Measurements from ENCODE around the gene KRTAP5-10.
A peak's percentile ranks its signal among the peaks of the same experiment; 100 is the strongest.
"Not testable (repeated sequence)": the region's sequence is repeated elsewhere in the genome, so short reads cannot be mapped to it uniquely, and the experiment has no call there.

The KRTAP5-10 gene

GRCh38 chr11:71577469-71578004, 12.2 kb downstream of the KRTAP5-10 start:
- Histone ChIP-seq H3K4me1 (ENCODE audit: low read length) (peaks cover 5% of the 10 kb centered on the region), H3K36me3 (replicated peaks; ENCODE audit: insufficient read depth, low read length) (no peaks in the 10 kb centered on the region), H3K79me2 (ENCODE audit: low read length) (no peaks in the 10 kb centered on the region), H2AFZ (ENCODE audit: low read length) (no peak overlapping the region), H3K4me3 (ENCODE audit: low read length) (no peak overlapping the region), H4K20me1 (ENCODE audit: insufficient read depth, low read length) (no peaks in the 10 kb centered on the region), H3K9me3 (replicated peaks; ENCODE audit: insufficient read depth, low read length) (no peaks in the 10 kb centered on the region), H3F3A (ENCODE audit: insufficient read depth, low read length) (no peaks in the 10 kb centered on the region), H3K27me3 (replicated peaks; ENCODE audit: insufficient read depth, low read length) (peaks cover 40% of the 10 kb centered on the region), H3K9me2 (replicated peaks; ENCODE audit: insufficient read depth, low read length) (no peaks in the 10 kb centered on the region), H3K9ac (ENCODE audit: low read length) (no peak overlapping the region), H3K4me2 (ENCODE audit: low read depth, low read length) (no peak overlapping the region), H3K27ac (ENCODE audit: low read length) (no peak overlapping the region)
- no peak for TF ChIP-seq CTCF (IDR thresholded peaks at IDR 0.05; ENCODE audit: low read length)
- no peak for TF ChIP-seq EZH2phosphoT487 (IDR thresholded peaks at IDR 0.05; ENCODE audit: low read length)
- no peak for TF ChIP-seq EZH2 (optimal IDR thresholded peaks at IDR 0.05; ENCODE audit: low read depth, low read length)
- no peak for DNase-seq

GRCh38 chr11:71579513-71579912, 14.2 kb downstream of the KRTAP5-10 start:
- not testable (repeated sequence) for H3K79me2 ChIP-seq (ENCODE audit: low read length); H3F3A ChIP-seq (ENCODE audit: insufficient read depth, low read length); DNase-seq; H3K4me1 ChIP-seq (ENCODE audit: low read length); H3K4me3 ChIP-seq (ENCODE audit: low read length); H3K4me2 ChIP-seq (ENCODE audit: low read depth, low read length); H3K27ac ChIP-seq (ENCODE audit: low read length); H4K20me1 ChIP-seq (ENCODE audit: insufficient read depth, low read length); H3K9me2 ChIP-seq (replicated peaks; ENCODE audit: insufficient read depth, low read length); H3K9ac ChIP-seq (ENCODE audit: low read length); H3K36me3 ChIP-seq (replicated peaks; ENCODE audit: insufficient read depth, low read length); H2AFZ ChIP-seq (ENCODE audit: low read length); H3K9me3 ChIP-seq (replicated peaks; ENCODE audit: insufficient read depth, low read length)
- peaks cover 55% of the 10 kb centered on the region for H3K27me3 ChIP-seq (replicated peaks; ENCODE audit: insufficient read depth, low read length)

- no peak overlapping the region for H3K4me3 ChIP-seq (ENCODE audit: low read length)
- H3K27me3 ChIP-seq (replicated peaks; ENCODE audit: insufficient read depth, low read length), result peaks cover 48% of the 10 kb centered on the region
- H3K36me3 ChIP-seq (replicated peaks; ENCODE audit: insufficient read depth, low read length), result no peaks in the 10 kb centered on the region
- no peaks in the 10 kb centered on the region for H3K79me2 ChIP-seq (ENCODE audit: low read length)
- peak overlapping the region; percentile 52; the same call in 1 of the 2 replicates for H2AFZ ChIP-seq (ENCODE audit: low read length)
- DNase-seq, result peak; percentile 66
- H3K9me3 ChIP-seq (replicated peaks; ENCODE audit: insufficient read depth, low read length), result no peaks in the 10 kb centered on the region
- H3F3A ChIP-seq (ENCODE audit: insufficient read depth, low read length), result no peaks in the 10 kb centered on the region
- TF ChIP-seq CTCF (IDR thresholded peaks at IDR 0.05; ENCODE audit: low read length) (peak; percentile 74), EZH2phosphoT487 (IDR thresholded peaks at IDR 0.05; ENCODE audit: low read length) (no peak), EZH2 (optimal IDR thresholded peaks at IDR 0.05; ENCODE audit: low read depth, low read length) (no peak)
- no peaks in the 10 kb centered on the region for H3K9me2 ChIP-seq (replicated peaks; ENCODE audit: insufficient read depth, low read length)
- H3K4me1 ChIP-seq (ENCODE audit: low read length), result peaks cover 5% of the 10 kb centered on the region
- no peak overlapping the region for H3K9ac ChIP-seq (ENCODE audit: low read length)
- H4K20me1 ChIP-seq (ENCODE audit: insufficient read depth, low read length), result no peaks in the 10 kb centered on the region
- H3K27ac ChIP-seq (ENCODE audit: low read length), result no peak overlapping the region
- 0 out of 2 replicates have a peak overlapping the region, but pooled peaks have one; percentile 27 for H3K4me2 ChIP-seq (ENCODE audit: low read depth, low read length)
Measured at GRCh38 chr11:71580057-71581003, 15.0 kb downstream of the KRTAP5-10 start.

Measured in MM.1S (cell line).